ENCODE results near the gene FOCAD.

Gene FOCAD

GRCh38 chr9:20906326-20906725, 222.3 kb downstream of the FOCAD start:
- DNase-seq (ENCODE audit: extremely low read depth, low read depth), result peak; percentile 69
- no peak for TF ChIP-seq CTCF (IDR thresholded peaks at IDR 0.05; ENCODE audit: low read depth, low read length)

GRCh38 chr9:20908461-20908860, 224.4 kb downstream of the FOCAD start:
- no peak for TF ChIP-seq CTCF (IDR thresholded peaks at IDR 0.05; ENCODE audit: low read depth, low read length)
- DNase-seq (ENCODE audit: extremely low read depth, low read depth), result no peak

- no peak for DNase-seq (ENCODE audit: extremely low read depth, low read depth)
- no peak for TF ChIP-seq CTCF (IDR thresholded peaks at IDR 0.05; ENCODE audit: low read depth, low read length)
Observed at GRCh38 chr9:20914556-20914955, 230.5 kb downstream of the FOCAD start.

GRCh38 chr9:20921362-20921761, 237.3 kb downstream of the FOCAD start:
- TF ChIP-seq CTCF (IDR thresholded peaks at IDR 0.05; ENCODE audit: low read depth, low read length), result no peak
- DNase-seq (ENCODE audit: extremely low read depth, low read depth), result no peak

- DNase-seq (ENCODE audit: extremely low read depth, low read depth), result no peak
- TF ChIP-seq CTCF (IDR thresholded peaks at IDR 0.05; ENCODE audit: low read depth, low read length), result no peak
Observed at GRCh38 chr9:20925256-20926045, 241.4 kb downstream of the FOCAD start.

GRCh38 chr9:20929276-20929675, 245.2 kb downstream of the FOCAD start:
- no peak for TF ChIP-seq CTCF (IDR thresholded peaks at IDR 0.05; ENCODE audit: low read depth, low read length)
- no peak for DNase-seq (ENCODE audit: extremely low read depth, low read depth)

- TF ChIP-seq CTCF (IDR thresholded peaks at IDR 0.05; ENCODE audit: low read depth, low read length), result no peak
- DNase-seq (ENCODE audit: extremely low read depth, low read depth), result no peak
Observed at GRCh38 chr9:20930836-20931235, 246.8 kb downstream of the FOCAD start.
